Transverse colon (tissue), 4 donors: Measurements from ENCODE around the gene POU5F1. TPM values are rescaled to one million over a fixed set of nuclear protein-coding genes. Genes with fewer than 3 reads are reported as not detected.
"Not testable (repeated sequence)": the region's sequence is repeated elsewhere in the genome, so short reads cannot be mapped to it uniquely, and the experiment has no call there.

Source experiments
- DNase-seq: peaks from one replicate; pipeline ENCODE4 v3.0.0-alpha.2; 2019
- H3K27ac ChIP-seq, 4 donors: fragments of 200-600 bp; sonication (generic); 2 replicates each; pipeline ENCODE4 v1.5.1; 2016 to 2018; ENCODE audit warnings: inconsistent platforms in 4 of 4
- H3K27me3 ChIP-seq: fragments of 200-600 bp; sonication (generic); 2 replicates; pipeline ENCODE4 v1.5.1; 2017; ENCODE audit warnings: inconsistent platforms
- H3K36me3 ChIP-seq, 4 donors: fragments of 200-600 bp; sonication (generic); 2 replicates each; pipeline ENCODE4 v1.5.1; 2017 to 2019; ENCODE audit warnings: inconsistent platforms in 4 of 4
- H3K4me1 ChIP-seq, 4 donors: fragments of 200-600 bp; sonication (generic); 2 replicates each; pipeline ENCODE4 v1.5.1; 2017 to 2020; ENCODE audit warnings: inconsistent platforms in 4 of 4
- H3K4me3 ChIP-seq, 4 donors: fragments of 200-600 bp; sonication (generic); 1 replicate in 1 of 4; 2 replicates in 3 of 4; pipeline versions ENCODE4 v1.5.1 to v1.6.1; 2017 to 2019; ENCODE audit warnings: inconsistent platforms in 4 of 4
- H3K9me3 ChIP-seq, 2 donors: fragments of 200-600 bp; sonication (generic); 2 replicates each; pipeline ENCODE4 v1.5.1; 2017 to 2019; ENCODE audit warnings: inconsistent platforms in 2 of 2
- EP300 ChIP-seq: sonication (generic); formaldehyde crosslinking; IDR thresholded peaks from one replicate; pipeline ENCODE4 v1.6.1; 2017; ENCODE audit warnings: antibody characterized with exemption, low read depth
- POLR2A ChIP-seq: fragments of 450-650 bp; IDR thresholded peaks from one replicate; pipeline ENCODE4 v1.6.1; 2016; ENCODE audit warnings: antibody characterized with exemption, mild to moderate bottlenecking, moderate library complexity
- POLR2AphosphoS5 ChIP-seq, 3 donors: sonication (generic); formaldehyde crosslinking; IDR thresholded peaks; one replicate each; pipeline ENCODE4 v1.6.1; 2016; ENCODE audit warnings: antibody characterized with exemption in 3 of 3
- WGBS, 2 donors: methylation state at CpG; one replicate each; pipeline ENCODE4 v1.1.5; 2018; ENCODE audit warnings: low coverage in 1 of 2; 5-methylcytosine and 5-hydroxymethylcytosine counted together
- in situ Hi-C, 4 donors: fragments of 200-750 bp; cut with MboI; loops; one replicate each; pipeline versions ENCODE4 v1.15.0 to v1.15.1; 2017; ENCODE audit warnings: low sequenced_read_pairs in 3 of 4, low pct_ligation_motif_present in 1 of 4, low pct_unique_long_range_greater_than_20kb in 1 of 4
- intact Hi-C: fragments of 100-400 bp; cut with DNase I; formaldehyde crosslinking; loops from one replicate; pipeline ENCODE4 v1.15.1; 2023; ENCODE audit warnings: low total_unique reads
- total RNA-seq, 4 donors: library from RNA; depleted of rRNA; stranded (reverse); fragments of >200 nt; gene quantifications; one replicate each; pipeline ENCODE4 v1.1.0, GENCODE V29; 2016
- TF ChIP-seq, protein P1 (sequence below), 5 experiments: fragments of 200-600 bp in 3 of 5; fragments of 450-650 bp in 2 of 5; sonication (generic) in 3 of 5; IDR thresholded peaks; 1 replicate in 2 of 5; 2 replicates in 3 of 5; pipeline ENCODE4 v1.5.1; 2016 to 2017; ENCODE audit warnings: antibody characterized with exemption in 5 of 5, inconsistent platforms in 3 of 5, mild to moderate bottlenecking in 2 of 5, moderate library complexity in 1 of 5

Gene POU5F1
- total RNA-seq, 4 donors from 2014 or later = 11.5 to 434 (median 29.2) TPM

DNA sequence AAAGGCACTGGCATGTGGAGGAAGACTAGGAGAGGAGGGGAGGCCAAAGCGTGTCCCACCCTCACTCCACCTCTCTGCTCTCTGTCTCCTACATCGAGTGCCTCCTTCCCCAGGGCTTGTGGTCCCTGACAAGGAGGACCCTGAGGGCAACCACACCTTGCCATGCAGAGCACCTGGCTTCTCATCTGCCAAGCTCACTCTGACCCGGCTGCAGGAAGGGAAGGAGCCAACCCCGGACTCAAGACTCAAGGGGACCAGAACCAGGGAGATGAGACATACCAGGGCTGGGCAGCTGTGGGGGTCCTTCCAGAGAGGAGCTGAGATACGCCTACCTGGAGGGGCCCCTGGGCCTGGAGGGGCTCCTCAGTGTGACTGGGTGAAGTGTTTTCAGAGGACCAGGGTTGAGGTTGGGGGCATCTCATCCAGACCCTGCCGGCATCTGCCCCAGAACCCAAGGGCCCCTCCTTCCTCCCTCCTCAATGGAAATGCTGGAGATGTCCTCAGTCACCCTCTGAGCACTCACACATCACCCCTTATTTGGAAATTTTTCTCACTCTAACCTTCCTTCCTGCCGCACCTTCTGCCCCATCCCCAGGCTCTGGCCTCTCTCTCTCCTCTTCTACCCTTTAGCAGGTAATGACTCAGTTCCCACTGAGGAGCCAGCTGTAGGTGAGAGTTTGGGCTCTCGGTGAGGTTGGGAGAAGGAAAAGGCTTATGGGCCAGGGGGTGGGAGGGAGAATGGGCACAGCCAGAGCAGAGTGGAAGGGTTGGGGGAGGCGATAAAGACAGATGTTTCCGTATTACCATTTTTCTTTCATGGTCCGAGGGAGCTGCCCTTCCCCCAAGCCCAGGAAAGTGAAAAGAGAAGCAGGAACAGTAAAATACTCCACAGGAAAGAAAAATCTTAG lies 32.0 kb upstream of the POU5F1 start:
- Histone ChIP-seq H3K27ac (peak overlapping the region; percentile 85 to 94 (median 92)), H3K36me3 (no peaks in the 10 kb centered on the region), H3K4me1 (peaks cover 20 to 45% (median 37%) of the 10 kb centered on the region in 4 donors), H3K9me3 (no peaks in the 10 kb centered on the region), H3K27me3 (no peaks in the 10 kb centered on the region), H3K4me3 (peak overlapping the region in 1 of 4 donors; percentile 61)
- in situ Hi-C loops (no loop called here), intact Hi-C loops (no loop called here)
- TF ChIP-seq EP300 (no peak), POLR2A (no peak), POLR2AphosphoS5 (IDR thresholded peaks at IDR 0.05) (no peak)
- TF ChIP-seq, protein P1, sequence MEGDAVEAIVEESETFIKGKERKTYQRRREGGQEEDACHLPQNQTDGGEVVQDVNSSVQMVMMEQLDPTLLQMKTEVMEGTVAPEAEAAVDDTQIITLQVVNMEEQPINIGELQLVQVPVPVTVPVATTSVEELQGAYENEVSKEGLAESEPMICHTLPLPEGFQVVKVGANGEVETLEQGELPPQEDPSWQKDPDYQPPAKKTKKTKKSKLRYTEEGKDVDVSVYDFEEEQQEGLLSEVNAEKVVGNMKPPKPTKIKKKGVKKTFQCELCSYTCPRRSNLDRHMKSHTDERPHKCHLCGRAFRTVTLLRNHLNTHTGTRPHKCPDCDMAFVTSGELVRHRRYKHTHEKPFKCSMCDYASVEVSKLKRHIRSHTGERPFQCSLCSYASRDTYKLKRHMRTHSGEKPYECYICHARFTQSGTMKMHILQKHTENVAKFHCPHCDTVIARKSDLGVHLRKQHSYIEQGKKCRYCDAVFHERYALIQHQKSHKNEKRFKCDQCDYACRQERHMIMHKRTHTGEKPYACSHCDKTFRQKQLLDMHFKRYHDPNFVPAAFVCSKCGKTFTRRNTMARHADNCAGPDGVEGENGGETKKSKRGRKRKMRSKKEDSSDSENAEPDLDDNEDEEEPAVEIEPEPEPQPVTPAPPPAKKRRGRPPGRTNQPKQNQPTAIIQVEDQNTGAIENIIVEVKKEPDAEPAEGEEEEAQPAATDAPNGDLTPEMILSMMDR (IDR thresholded peaks at IDR 0.05) = no peak
- no peak for DNase-seq
- 25 to 38% methylated on average over 2 to 11 of the region's 11 CpGs for WGBS, 2 donors

DNA sequence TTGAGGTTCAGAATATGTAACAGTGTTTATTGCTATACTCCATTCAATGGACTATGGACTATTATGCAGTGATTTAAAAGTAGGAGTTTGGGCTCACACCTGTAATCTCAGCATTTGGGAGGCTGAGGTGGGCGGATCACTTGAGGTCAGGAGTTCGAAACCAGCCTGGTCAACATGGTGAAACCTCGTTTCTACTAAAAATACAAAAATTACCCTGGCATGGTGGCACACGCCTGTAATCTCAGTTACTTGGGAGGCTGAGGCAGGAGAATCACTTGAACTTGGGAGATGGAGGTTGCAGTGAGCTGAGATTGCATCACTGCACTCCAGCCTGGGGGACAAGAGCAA lies 28.6 kb upstream of the POU5F1 start:
- 82% methylated on average over 4 of the region's 4 CpGs; no CpG with 5 or more reads in 1 of the 2 donors for WGBS, 2 donors
- H3K4me3 ChIP-seq = peak overlapping the region in 1 of 4 donors; percentile 60
- intact Hi-C loops = loop anchor here (5.0 kb wide), 1 partner anchor 168 kb away; no protein-coding TSS in a partner anchor
- H3K9me3 ChIP-seq, DNase-seq, H3K27me3 ChIP-seq, H3K36me3 ChIP-seq: not testable (repeated sequence)
- H3K4me1 ChIP-seq = peaks cover 15 to 42% (median 32%) of the 10 kb centered on the region in 4 donors
- H3K27ac ChIP-seq = peak overlapping the region; percentile 93 to 96 (median 94)
- in situ Hi-C loops = loop anchor here in 2 of 4 donors (10.0 kb wide), 2 partner anchors 64 to 166 kb away; partner anchors contain the start of gene PSORS1C2 (in 1 of the 2)

DNA sequence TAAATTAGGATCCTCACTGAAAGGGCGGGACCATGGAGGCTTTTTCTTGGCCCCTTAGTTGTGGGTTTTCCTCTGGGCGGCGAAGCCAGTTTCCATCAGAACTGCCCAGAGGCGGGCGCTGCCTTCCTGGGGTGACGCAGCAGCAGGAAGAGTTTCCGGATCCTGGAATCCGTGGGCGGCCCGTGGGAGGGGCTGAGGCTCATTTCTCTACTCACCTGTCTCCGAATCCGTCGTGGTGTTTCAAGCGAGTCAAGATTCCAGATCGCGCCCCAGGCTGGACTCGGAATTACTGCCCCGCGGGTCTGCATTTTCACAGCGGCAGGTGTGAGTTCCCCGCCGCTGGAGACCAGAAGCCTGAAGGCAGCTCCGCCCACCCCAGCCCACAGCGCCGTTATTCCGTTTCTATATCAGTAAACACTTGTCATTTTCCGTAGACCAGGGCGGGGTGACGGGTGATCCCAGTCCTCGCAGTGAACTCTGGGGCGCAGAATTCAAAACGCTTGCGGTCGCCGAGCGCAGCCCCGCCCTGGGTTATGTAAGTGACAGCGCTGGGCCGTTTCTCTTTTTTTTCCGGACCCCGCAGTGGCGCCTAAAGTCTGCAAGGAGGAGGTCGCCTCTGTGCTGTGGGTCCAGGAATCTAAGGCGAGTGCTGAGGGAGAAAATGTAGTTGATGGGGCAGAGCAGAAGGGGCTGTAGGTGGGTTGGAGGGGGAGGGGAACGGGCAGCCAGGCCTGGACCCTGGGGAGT lies 27.2 kb upstream of the POU5F1 start:
- no peaks in the 10 kb centered on the region for H3K9me3 ChIP-seq
- H3K4me1 ChIP-seq = peaks cover 10 to 31% (median 20%) of the 10 kb centered on the region in 4 donors
- no peaks in the 10 kb centered on the region for H3K36me3 ChIP-seq
- intact Hi-C loops (loop anchor here (5.0 kb wide), 1 partner anchor 170 kb away; no protein-coding TSS in a partner anchor), in situ Hi-C loops (loop anchor here in 2 of 4 donors (10.0 kb wide), 2 partner anchors 63 to 167 kb away; partner anchors contain the start of gene PSORS1C2 (in 1 of the 2))
- peak overlapping the region; percentile 39 to 64 (median 54) for H3K4me3 ChIP-seq
- WGBS, 2 donors = 1% methylated on average over 43 of the region's 45 CpGs; no CpG with 5 or more reads in 1 of the 2 donors
- DNase-seq = peak; percentile 95
- H3K27me3 ChIP-seq = no peaks in the 10 kb centered on the region
- TF ChIP-seq EP300 (no peak), POLR2AphosphoS5 (IDR thresholded peaks at IDR 0.05) (peak; percentile 57 to 81 (median 78)), POLR2A (peak; percentile 85)
- TF ChIP-seq, protein P1 (IDR thresholded peaks at IDR 0.05) = no peak
- peak overlapping the region; percentile 93 to 96 (median 94) for H3K27ac ChIP-seq

DNA sequence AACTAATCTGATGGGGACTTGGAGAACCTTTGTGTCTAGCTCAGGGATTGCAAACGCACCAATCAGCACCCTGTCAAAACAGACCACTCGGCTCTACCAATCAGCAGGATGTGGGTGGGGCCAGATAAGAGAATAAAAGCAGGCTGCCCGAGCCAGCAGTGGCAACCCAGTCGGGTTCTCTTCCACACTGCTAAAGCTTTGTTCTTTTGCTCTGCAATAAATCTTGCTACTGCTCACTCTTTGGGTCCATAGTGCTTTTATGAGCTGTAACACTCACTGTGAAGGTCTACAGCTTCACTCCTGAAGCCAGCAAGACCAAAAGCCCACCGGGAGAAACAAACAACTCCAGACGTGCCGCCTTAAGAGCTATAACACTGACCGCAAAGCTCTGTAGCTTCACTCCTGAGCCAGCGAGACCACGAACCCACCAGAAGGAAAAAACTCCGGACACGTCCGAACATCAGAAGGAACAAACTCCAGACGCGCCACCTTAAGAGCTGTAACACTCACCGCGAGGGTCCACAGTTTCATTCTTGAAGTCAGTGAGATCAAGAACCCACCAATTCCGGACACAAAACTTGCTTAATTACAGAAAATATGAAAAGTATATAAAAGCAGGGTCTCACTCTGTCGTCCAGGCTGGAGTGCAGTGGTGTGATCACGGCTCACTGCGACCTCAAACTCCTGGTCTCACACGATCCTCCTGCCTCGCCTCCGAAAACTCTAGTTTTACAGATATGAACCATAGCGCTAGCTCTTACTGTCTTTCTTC lies 26.0 kb upstream of the POU5F1 start:
- DNase-seq = not testable (repeated sequence)

DNA sequence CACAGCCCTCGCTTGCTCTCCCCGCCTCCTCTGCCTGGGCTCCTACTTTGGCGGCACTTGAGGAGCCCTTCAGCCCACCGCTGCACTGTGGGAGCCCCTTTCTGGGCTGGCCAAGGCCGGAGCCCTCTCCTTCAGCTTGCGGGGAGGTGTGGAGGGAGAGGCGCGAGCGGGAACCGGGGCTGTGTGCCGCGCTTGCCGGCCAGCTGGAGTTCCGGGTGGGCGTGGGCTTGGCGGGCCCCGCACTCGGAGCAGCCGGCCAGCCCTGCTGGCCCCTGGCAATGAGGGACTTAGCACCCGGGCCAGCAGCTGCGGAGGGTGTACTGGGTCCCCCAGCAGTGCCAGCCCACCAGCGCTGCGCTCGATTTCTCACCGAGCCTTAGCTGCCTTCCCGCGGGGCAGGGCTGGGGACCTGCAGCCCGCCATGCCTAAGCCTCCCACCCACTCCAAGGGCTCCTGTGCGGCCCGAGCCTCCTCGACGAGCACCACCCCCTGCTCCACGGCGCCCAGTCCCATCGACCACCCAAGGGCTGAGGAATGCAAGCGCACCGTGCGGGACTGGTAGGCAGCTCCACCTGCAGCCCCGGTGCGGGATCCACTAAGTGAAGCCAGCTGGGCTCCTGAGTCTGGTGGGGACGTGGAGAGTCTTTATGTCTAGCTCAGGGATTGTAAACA lies 25.0 kb upstream of the POU5F1 start:
- intact Hi-C loops (loop anchor here (5.0 kb wide), 1 partner anchor 172 kb away; no protein-coding TSS in a partner anchor), in situ Hi-C loops (loop anchor here in 2 of 4 donors (10.0 kb wide), 2 partner anchors 61 to 169 kb away; partner anchors contain the start of gene PSORS1C2 (in 1 of the 2))
- not testable (repeated sequence) for DNase-seq, H3K9me3 ChIP-seq, H3K27me3 ChIP-seq, H3K36me3 ChIP-seq, H3K4me3 ChIP-seq, H3K27ac ChIP-seq
- WGBS, 2 donors = 95% methylated on average over 37 of the region's 41 CpGs; no CpG with 5 or more reads in 1 of the 2 donors
- peaks cover 0 to 21% (median 11%) of the 10 kb centered on the region in 4 donors for H3K4me1 ChIP-seq

More for the DNA sequence above, 26.0 kb upstream of the POU5F1 start:
- not testable (repeated sequence) for H3K27me3 ChIP-seq, H3K36me3 ChIP-seq, H3K9me3 ChIP-seq
- Histone ChIP-seq H3K27ac (peak overlapping the region; percentile 93 to 96 (median 94)), H3K4me3 (peak overlapping the region in 2 of 4 donors; percentile 60 to 64), H3K4me1 (peaks cover 0 to 21% (median 11%) of the 10 kb centered on the region in 4 donors)
- WGBS, 2 donors = 43 to 81% methylated on average over 5 to 25 of the region's 25 CpGs
- in situ Hi-C loops (loop anchor here in 2 of 4 donors (10.0 kb wide), 2 partner anchors 62 to 168 kb away; partner anchors contain the start of gene PSORS1C2 (in 1 of the 2)), intact Hi-C loops (loop anchor here (5.0 kb wide), 1 partner anchor 171 kb away; no protein-coding TSS in a partner anchor)
